HG03558 (cell line): Measurements from ENCODE around the gene TNFRSF4.

Experiments used
- ATAC-seq: cut with Tn5 transposase; IDR thresholded peaks from one replicate; pipeline ENCODE4 v1.9.1; 2021; ENCODE audit warnings: moderate number of reproducible peaks; ENCODE audit not compliant: unreplicated experiment; ENCODE audit errors: extremely low read depth

Gene TNFRSF4

DNA sequence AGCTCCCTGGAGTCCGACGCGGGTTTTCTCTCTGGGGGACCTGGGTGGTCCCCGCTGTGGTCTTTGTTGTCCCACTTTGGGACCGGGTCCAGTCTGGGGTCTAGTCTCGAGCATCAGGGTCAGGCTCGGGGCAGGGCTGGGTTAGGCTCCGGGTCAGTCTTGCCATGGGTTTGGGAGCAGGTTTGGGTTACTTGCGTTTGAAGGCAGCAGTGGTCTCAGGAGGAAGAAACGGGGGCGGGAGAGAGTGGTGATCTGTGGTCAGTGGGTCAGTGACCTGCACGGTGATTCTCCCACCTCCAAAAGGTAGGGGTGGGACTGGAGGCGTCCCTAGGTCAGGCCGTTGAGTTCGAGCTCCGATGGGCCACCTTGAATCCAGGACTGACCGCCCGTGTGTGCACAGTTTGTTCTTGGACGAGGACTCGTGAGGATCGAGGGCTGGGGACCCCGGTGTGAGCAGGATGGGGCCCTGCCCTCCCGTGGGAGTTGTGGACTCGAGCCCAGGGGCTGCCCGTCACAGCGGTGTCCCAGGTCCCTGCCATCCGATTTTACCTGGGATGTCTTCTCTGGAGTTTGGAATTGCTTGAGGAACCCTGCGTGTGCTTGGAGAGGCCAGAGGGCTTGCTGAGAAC is 20.3 kb upstream of the TNFRSF4 start:
- ATAC-seq, result no peak

DNA sequence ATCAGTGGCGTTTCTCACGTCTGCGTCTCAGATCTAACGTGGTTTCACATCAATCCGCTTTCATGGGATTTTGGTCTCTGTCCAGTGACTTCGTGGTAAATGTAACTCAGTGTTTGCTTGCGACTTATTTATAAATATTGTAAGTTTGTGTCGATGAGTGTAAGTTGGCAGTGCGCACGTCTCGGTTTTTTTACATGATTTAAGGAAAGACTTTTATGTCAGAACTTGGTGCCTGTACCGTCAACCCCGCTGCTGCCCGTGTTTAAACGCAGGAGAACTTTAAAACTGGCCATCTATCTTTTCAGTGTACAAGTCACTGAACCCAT is 19.6 kb upstream of the TNFRSF4 start:
- ATAC-seq, result no peak

DNA sequence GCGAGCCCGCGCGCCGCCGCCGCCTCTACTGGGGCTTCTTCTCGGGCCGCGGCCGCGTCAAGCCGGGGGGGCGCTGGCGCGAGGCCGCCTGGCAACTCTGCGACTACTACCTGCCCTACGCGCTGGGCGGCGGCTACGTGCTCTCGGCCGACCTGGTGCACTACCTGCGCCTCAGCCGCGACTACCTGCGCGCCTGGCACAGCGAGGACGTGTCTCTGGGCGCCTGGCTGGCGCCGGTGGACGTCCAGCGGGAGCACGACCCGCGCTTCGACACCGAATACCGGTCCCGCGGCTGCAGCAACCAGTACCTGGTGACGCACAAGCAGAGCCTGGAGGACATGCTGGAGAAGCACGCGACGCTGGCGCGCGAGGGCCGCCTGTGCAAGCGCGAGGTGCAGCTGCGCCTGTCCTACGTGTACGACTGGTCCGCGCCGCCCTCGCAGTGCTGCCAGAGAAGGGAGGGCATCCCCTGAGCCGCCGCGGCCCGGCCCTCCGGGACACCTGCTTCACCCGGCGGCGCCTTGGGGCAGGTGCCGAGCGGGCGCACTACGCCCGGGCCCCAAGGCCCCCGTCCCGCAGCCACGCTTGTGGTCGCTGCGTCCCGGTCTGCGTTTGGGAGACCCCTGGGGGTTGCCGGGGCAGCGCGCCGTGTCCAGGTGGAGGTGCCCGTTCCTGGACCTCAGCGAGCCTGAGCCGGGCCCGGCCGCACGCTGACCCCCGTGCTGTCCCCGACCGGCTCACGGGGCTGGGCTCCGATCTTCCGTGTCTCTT is 19.0 kb upstream of the TNFRSF4 start:
- ATAC-seq, result no peak

DNA sequence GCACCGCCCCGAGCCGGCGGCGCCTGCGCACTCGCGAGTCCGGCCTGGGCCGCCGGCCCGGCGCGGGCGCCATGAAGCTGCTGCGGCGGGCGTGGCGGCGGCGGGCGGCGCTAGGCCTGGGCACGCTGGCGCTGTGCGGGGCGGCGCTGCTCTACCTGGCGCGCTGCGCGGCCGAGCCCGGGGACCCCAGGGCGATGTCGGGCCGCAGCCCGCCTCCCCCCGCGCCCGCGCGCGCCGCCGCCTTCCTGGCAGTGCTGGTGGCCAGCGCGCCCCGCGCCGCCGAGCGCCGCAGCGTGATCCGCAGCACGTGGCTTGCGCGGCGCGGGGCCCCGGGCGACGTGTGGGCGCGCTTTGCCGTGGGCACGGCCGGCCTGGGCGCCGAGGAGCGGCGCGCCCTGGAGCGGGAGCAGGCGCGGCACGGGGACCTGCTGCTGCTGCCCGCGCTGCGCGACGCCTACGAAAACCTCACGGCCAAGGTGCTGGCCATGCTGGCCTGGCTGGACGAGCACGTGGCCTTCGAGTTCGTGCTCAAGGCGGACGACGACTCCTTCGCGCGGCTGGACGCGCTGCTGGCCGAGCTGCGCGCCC is 18.3 kb upstream of the TNFRSF4 start, which contains the start of gene B3GALT6:
Gene B3GALT6 (plus strand): TSS at position 30 of the 588 bp plus-strand sequence. CDS start 42 bp downstream, at position 72.
- ATAC-seq, result no peak

DNA sequence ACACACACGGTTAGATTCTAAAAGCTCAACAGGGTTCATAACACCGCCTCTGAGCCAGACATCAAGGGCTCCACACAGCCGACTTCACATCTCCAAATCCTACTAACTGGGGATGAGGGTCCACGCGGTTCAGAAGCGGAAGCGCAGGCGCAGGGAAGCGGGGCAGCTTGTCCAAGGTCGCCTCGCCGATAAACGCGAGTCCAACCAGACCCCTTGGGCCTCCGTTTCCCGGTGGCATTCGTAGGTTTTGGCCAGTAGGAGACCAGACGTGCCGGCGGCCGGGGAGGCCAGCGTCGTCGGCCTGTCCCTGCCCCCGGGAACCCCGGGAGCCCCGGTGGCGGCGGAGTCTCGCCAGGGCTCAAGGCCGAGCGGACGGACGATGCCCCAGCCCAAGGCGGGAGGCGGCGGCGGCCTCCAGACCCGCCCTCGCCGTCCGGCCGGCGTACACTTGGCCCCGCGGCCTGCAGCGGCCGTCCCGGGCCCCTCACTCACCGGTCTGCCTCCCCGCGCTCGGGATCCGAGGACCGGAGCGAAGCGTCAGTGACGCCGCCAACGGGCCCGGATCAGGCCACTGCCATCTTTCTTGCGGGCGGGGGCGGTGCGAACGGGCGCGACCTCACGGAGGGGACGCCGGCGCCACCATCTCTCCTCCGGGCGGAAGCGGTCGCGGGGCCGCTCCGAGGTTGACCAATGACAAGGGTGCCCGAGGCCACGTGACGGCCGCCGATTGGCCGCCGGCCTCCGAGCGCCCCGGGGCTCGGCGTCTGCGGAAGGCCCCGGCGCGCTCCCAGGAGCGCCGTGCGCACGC is 17.7 kb upstream of the TNFRSF4 start, which contains the start of gene SDF4:
Gene SDF4 (minus strand): TSS at position 602 of the 808 bp plus-strand sequence. CDS start 3,229 bp downstream, outside the sequence.
- ATAC-seq, result peak; percentile 81

DNA sequence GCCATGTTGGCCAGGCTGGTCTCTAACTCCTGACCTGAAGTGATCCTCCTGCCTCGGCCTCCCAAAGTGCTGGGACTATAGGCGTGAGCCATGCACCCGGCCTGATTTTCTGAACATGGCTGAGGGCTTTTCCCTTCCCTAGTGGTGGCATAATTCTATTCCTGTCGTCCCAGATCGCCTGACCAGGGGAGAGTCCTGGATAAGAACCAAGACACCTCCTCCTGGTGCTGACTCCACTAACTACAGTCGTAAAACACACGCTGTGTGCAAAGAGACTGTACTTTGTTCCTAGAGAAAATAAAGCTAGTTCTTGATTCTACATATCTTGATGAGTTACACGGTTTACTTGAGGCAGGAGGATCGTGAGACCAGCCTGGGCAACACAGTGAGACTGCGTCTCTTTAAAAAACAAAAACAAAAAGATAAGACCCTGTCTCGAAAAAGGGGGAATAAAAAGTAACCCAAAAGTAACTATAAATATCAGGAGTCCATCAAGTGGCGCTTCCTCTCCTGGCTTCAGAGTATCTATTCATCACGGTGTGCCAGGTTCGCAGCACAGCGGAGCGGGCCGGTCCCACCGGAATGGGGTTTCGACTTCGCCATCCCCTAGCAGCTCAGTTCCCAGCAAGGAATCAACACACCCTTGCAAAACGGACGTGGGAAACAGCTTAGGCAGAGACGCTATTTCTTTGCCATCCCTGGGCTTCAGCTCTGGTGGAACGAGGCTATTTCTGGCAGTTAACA is 16.9 kb upstream of the TNFRSF4 start:
- ATAC-seq, result no peak

DNA sequence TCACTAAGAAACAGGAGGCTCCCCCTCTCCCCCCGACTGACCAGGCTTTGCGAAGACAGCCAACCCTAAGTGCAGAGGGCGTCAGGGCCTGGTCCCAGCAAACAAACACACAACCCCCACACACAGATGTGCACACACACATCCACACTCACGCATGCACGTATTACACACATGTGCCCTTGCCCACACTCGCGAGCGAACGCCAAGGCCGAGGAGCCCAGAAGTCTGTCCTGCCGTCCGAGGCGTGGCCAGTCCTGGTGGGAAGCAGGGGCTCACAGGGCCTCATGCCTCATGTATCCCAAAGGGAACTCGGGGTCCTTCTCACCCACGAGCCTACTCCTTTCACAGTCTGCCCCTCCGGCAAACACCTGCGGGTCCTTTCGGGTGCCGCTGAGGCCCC is 15.8 kb upstream of the TNFRSF4 start:
- no peak for ATAC-seq

DNA sequence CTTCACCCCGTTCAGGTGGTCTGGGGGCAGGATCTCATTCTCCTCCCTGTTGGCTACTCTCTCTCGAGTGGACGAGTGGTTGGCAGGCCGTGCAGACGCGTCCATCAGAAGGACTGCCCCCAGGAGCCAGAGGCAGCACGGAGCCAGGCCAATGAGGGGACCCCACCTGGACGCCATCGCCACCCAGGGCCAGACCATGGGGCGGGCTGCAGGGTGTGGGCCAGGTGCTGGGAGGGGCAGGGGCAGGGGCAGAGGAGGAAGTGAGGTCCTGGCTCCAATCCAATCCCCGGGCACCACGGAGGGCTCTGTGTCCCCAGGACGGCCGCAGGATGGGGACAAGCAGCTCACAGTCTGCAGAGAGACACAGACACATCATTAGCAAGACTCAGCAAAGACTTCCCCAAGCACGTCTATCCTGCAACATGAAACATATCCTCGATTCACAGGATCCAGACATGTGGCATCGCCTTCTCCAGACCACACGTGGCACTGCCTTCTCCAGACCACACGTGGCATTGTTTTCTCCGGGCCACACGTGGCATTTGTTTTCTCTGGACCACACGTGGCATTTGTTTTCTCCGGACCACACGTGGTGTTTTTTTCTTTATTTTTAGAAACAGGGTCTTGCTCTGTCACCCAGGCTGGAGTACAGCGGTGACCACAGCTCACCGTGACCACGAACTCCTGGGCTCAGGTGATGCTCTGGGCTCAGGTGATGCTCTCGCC is 14.8 kb upstream of the TNFRSF4 start:
- ATAC-seq, result no peak

DNA sequence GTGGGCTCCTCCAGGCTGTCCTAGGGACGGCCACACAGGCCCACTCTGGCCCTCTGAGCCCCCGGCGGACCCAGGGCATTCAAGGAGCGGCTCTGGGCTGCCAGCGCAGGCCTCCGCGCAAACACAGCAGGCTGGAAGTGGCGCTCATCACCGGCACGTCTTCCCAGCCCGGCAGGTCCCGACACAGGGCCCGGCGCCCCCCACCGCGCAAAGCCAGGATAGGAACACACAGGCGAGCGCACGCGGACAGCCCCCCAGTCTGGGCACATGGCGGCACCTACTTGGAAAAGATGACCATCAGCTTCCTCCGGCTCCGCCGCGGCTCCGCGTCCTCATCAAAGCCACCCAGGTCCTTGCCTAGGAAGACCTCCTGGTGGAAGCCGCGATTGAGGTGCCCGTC is 14.2 kb upstream of the TNFRSF4 start:
- no peak for ATAC-seq

DNA sequence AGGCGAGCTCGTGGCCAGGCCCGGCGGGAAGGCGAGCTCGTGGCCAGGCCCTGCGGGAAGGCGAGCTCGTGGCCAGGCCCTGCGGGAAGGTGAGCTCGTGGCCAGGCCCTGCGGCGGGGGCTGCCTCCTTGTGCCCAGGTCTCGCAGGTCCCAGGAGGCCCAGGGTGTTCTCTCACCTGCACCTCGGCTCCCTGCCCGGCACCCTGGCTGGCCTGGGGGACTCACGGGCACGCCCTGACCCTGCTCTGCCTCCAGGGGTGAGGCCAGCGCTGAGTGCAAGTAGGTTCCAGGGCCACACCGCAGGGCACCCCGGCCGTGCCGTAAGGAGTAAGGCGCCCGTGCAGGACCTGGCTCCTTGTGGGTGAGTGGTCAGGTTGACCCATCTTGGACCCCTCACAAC is 13.4 kb upstream of the TNFRSF4 start:
- ATAC-seq, result no peak

DNA sequence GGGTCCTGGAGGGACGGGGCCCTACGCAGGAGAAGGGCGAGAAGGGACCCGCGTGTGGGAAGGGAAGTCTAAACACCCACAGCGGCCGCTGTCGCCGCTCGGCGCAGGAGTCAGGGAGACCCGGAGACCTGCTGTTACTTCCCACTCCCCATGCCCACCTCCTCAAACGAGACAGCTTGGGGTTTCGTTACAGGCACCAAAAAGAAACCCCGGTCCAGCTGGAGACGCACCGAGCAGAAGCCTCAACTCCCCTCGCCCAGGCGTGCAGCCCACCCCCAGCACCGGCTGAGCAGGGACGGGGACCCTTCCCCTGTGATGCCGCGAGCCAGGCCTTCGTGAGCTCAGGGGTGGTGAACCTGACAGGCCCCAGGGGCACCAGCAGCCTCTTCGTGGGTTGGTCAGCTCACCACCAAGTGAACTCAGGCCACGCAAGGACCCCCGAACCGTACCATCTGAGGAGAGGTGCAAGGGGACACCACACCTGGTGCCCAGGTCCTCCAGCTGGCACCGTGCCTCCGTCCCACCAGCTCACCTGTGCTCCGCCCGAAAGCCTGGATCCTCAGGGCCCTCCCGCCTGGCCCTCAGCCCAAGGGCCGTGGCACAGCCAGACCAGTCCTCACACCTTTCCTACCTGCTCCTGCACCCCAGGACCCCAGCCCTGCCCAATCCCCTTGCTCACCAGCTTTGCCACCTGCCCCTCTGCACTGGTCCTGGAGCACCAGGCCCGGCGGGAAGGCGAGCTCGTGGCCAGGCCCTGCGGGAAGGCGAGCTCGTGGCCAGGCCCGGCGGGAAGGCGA is 12.8 kb upstream of the TNFRSF4 start:
- ATAC-seq, result no peak

DNA sequence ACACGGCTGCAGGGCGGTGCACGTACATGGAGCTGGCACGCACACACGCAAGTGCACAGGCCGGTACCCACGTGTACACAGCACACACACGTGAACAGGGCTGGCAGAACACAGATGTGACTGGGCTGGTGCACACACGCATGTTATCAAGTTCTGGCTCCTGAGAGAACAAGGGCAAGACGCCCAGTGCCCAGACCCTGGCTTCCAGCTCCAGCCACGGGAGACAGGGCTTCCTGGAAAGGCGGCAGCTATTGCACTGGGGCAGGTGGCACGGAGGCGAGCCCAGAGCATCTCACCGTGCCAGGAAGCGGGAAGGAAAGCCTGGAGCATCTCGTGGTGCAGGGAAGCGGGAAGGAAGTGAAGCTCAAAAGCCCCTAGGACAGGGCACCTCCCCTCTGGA is 12.0 kb upstream of the TNFRSF4 start:
- no peak for ATAC-seq

DNA sequence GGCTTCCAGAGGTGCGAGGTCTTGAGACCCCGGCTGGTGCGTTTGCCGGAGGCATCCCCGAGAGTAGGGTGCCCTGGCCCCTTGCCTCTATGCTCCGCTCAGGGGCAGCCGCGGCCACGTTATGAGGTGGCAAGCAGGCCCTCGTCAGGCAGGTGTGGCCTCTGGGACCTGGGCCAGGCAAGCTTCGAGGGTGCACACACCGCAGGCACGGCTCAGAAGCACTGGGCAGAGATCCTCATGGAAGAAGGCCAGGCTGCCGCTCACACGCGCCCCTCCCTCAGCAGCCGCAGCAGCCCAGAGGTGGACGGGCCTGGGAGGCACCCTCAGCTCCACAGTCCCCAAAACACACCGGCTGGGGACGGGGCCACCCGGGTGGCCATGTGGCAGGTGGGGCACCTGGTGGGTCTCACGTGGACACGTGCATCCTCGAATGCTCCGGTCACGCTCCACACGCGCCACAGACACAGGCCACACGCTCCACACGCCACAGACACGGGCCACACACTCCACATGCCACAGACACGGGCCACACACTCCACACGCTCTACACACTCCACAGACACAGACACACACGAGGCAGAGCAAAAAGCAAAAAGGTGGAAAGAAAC is 11.4 kb upstream of the TNFRSF4 start:
- ATAC-seq, result no peak

DNA sequence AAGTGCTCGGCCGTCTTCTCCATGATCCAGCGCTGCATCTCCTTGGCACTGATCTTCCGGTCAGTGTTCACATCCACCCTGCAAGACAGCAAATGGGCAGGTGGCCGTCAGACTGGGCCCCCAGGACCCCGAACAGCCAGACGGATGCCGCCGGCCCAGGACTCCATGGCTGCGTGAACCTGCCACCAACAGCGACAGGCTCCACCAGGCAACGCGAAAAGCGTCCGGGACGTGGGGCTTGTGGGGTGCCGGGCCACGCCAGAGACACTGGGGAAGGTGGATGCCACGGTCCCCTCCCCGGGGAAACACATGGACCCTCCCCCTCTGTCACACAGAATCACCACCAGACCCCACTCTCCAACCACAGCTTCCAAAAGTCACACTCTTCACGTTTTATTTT is 9.9 kb upstream of the TNFRSF4 start:
- no peak for ATAC-seq

DNA sequence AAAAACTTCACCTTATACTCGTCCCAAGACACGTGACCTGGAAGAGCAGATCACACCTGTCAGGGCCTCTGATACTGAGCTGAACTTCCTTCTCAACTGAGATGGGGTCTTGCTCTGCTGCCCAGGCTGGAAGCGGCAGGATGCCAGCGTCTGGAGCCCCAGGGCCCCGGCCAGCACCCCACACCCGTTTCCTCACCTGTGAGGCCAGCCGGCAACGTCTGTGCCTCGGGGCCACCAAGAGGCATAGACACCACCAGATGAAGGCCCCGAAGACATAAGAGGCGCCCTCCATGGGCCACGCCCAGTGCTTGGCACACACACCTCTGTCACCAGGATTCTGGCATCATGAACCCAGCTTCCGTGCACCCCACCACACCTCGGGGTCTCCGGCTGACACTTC is 9.4 kb upstream of the TNFRSF4 start:
- ATAC-seq, result no peak

DNA sequence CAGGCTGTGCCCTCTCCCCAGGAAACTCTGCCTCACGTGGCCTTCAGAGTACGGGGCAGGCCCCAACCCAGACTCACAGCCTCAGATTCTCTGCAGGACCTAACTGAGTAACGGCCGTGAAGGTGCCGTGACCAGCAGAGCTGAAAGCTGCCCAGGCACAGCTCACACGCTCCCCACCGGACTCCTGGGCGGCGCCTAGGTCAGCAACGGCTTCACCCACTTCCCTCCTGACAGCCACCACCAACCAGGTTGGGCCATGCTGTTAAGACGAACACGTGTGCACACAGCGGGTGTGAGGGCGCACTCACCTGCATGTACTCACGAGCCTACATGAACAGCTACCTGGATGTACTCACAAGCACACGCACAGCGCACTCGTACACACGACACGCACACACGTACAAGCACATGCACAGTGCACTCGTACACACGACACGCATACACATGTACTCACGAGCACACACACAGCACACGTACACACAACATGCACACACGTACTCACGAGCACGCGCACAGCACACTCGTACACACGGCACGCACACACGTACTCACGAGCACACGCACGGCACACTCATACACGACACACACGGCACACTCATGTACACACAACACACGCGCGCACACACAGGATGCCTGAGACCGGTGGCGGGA is 8.7 kb upstream of the TNFRSF4 start:
- ATAC-seq, result no peak

DNA sequence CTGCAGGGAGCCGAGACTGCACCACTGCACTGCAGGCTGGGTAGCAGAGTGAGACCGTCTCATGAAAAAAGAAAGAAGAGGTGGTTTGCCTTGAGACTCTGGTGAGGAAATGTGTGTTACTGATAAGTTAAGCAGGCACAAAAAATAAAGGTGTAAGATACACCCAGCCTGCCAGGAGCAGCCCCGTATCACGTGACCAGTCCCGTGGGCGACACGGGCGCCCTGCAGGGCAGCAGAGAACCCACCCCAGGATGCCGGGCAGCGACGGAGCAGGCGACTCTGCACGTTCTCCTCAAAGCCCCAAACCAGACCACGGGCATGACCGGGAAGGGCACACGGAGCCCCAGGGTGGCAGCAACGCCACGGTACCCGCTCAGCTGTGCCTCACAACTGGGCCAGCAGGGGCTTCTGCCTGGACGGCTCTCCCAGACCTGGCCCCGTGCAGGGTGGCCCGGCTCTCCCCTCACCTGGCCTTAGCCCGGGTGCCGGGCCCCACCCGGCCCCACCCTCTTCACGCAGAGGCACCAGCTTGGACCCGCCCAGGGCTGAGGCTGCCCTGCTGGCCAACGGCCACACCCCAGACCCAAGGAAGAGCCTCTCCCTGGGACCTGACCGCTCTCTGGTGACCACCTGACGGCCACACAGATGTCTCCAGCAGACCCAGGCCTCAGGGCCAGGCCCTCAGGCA is 8.1 kb upstream of the TNFRSF4 start:
- ATAC-seq, result no peak
